HepG2 (cell line): ENCODE results near the gene SLX9. TPM values are rescaled to one million over a fixed set of nuclear protein-coding genes. Genes with fewer than 3 reads are reported as not detected.

Experiments
- ATF2 ChIP-seq: sonication (generic); formaldehyde crosslinking; IDR thresholded peaks from 2 replicates; pipeline ENCODE4 v1.4.0; 2020; ENCODE audit warnings: missing genetic modification reagents
- ATF7-NPFF ChIP-seq: sonication (generic); formaldehyde crosslinking; IDR thresholded peaks from 2 replicates; pipeline ENCODE4 v1.8.1; 2023; ENCODE audit warnings: mild to moderate bottlenecking, low read depth, missing genetic modification reagents, moderate library complexity
- BRD4 ChIP-seq: sonication (generic); formaldehyde crosslinking; IDR thresholded peaks from 2 replicates; pipeline ENCODE4 v1.4.0; 2020; ENCODE audit warnings: missing genetic modification reagents
- ESRRA ChIP-seq: sonication (generic); formaldehyde crosslinking; IDR thresholded peaks from 2 replicates; pipeline ENCODE4 v1.5.1; 2020; ENCODE audit warnings: mild to moderate bottlenecking, low read depth, missing genetic modification reagents
- ETV5 ChIP-seq: IDR thresholded peaks from 2 replicates; pipeline ENCODE4 v1.6.1; 2018; ENCODE audit warnings: missing biosample characterization, missing genetic modification reagents, inconsistent platforms, borderline replicate concordance
- GABPA ChIP-seq, 2 experiments: IDR thresholded peaks; 2 replicates each; pipeline ENCODE4 v1.6.1; 2011 to 2016; ENCODE audit warnings: low read depth in 2 of 2, low read length in 1 of 2, missing biosample characterization in 1 of 2, missing genetic modification characterization in 1 of 2
- GATAD1 ChIP-seq: IDR thresholded peaks from 2 replicates; pipeline ENCODE4 v1.6.1; 2016; ENCODE audit warnings: missing genetic modification reagents, missing compliant biosample characterization
- HOMEZ ChIP-seq: IDR thresholded peaks from 2 replicates; pipeline ENCODE4 v1.6.1; 2016; ENCODE audit warnings: low read depth
- NFYB ChIP-seq: sonication (generic); formaldehyde crosslinking; IDR thresholded peaks from 2 replicates; pipeline ENCODE4 v1.4.0; 2020; ENCODE audit warnings: missing genetic modification reagents
- NR2F2 ChIP-seq: IDR thresholded peaks from 2 replicates; pipeline ENCODE4 v1.6.1; 2012; ENCODE audit warnings: low read depth, inconsistent platforms, borderline replicate concordance
- POGZ ChIP-seq: sonication (generic); formaldehyde crosslinking; IDR thresholded peaks from 2 replicates; pipeline ENCODE4 v1.4.0; 2020; ENCODE audit warnings: mild to moderate bottlenecking, missing genetic modification reagents
- PRDM15 ChIP-seq: sonication (generic); formaldehyde crosslinking; IDR thresholded peaks from 2 replicates; pipeline ENCODE4 v1.4.0; 2020; ENCODE audit warnings: missing genetic modification reagents
- RXRB ChIP-seq: IDR thresholded peaks from 2 replicates; pipeline ENCODE4 v1.6.1; 2016; ENCODE audit warnings: borderline replicate concordance, missing genetic modification reagents, missing compliant biosample characterization
- TAF15 ChIP-seq: fragments of 200-400 bp; formaldehyde crosslinking; IDR thresholded peaks from one replicate; pipeline ENCODE4 v1.6.1; 2018; ENCODE audit warnings: mild to moderate bottlenecking, low read depth, low read length; ENCODE audit not compliant: poor library complexity, severe bottlenecking
- TGIF2 ChIP-seq: IDR thresholded peaks from 2 replicates; pipeline ENCODE4 v1.6.1; 2016; ENCODE audit warnings: control low read depth, missing compliant biosample characterization
- TP53 ChIP-seq: sonication (generic); formaldehyde crosslinking; conservative IDR thresholded peaks from 2 replicates; pipeline ENCODE4 v1.4.0; 2020; ENCODE audit warnings: missing genetic modification reagents
- ZNF207 ChIP-seq: fragments of 450-650 bp; IDR thresholded peaks from 2 replicates; pipeline ENCODE4 v1.6.1; 2016; ENCODE audit warnings: antibody characterized with exemption, borderline replicate concordance
- ZNF230 ChIP-seq: sonication (generic); formaldehyde crosslinking; IDR thresholded peaks from 2 replicates; pipeline ENCODE4 v1.4.0; 2020; ENCODE audit warnings: mild to moderate bottlenecking, missing genetic modification reagents
- ZNF234 ChIP-seq: sonication (generic); formaldehyde crosslinking; conservative IDR thresholded peaks from 2 replicates; pipeline ENCODE4 v1.5.1; 2020; ENCODE audit warnings: mild to moderate bottlenecking, missing genetic modification reagents
- ZNF367 ChIP-seq: sonication (generic); formaldehyde crosslinking; IDR thresholded peaks from 2 replicates; pipeline ENCODE4 v1.4.0; 2020; ENCODE audit warnings: missing genetic modification reagents, borderline replicate concordance
- ZNF570 ChIP-seq: sonication (generic); formaldehyde crosslinking; IDR thresholded peaks from 2 replicates; pipeline ENCODE4 v1.4.0; 2020; ENCODE audit warnings: mild to moderate bottlenecking, missing genetic modification reagents, borderline replicate concordance
- ZNF792 ChIP-seq: IDR thresholded peaks from 2 replicates; pipeline ENCODE4 v1.6.1; 2016
- polyA plus RNA-seq, 8 experiments: library from polyadenylated mRNA; depleted of rRNA in 3 of 8; stranded (reverse) in 7 of 8; unstranded in 1 of 8; fragments of >200 nt; fragmentation: Illumina TruSeq in 4 of 8; extraction: Trizol in 4 of 8; gene quantifications; 2 replicates each; pipeline versions ENCODE4 v1.2.1 to v1.2.3, GENCODE V29; 2011 to 2016; ENCODE audit warnings: low read depth in 4 of 8, missing spikeins in 1 of 8, mixed read lengths in 1 of 8; ENCODE audit not compliant: insufficient read depth in 1 of 8
- total RNA-seq, 5 experiments: library from RNA; depleted of rRNA; stranded (reverse); fragments of >200 nt; fragmentation: Illumina TruSeq; extraction: Trizol; gene quantifications; 2 replicates each; pipeline ENCODE4 v1.2.3, GENCODE V29; 2016; ENCODE audit warnings: low read depth in 1 of 5

The SLX9 gene
- total and polyA plus RNA-seq, 2 of the 13 experiments (the other 11 are each of a cell fraction or from before 2014, with no cell fraction given) = 21.0 to 47.1 TPM

GRCh38 chr21:44984792-44985440, 45.1 kb downstream of the SLX9 start (continued):
- TF ChIP-seq ZNF230 (CRISPR knock-in tag) (0 out of 2 replicates have a peak, but pooled peaks have one; percentile 52), ZNF207 (no peak), TAF15 (peak; percentile 22), NR2F2 (peak; percentile 31; the same call in 1 of the 2 replicates), RXRB (CRISPR knock-in tag) (no peak), ESRRA (CRISPR knock-in tag) (peak; percentile 96), ETV5 (CRISPR knock-in tag) (peak; percentile 81), POGZ (CRISPR knock-in tag) (peak; percentile 38; the same call in 1 of the 2 replicates), BRD4 (peak; percentile 23; the same call in 1 of the 2 replicates), TGIF2 (CRISPR knock-in tag) (0 out of 2 replicates have a peak, but pooled peaks have one; percentile 34), GABPA (IDR thresholded peaks at IDR 0.05; ENCODE audit: low read depth, low read length) (no peak), GABPA (CRISPR knock-in tag; IDR thresholded peaks at IDR 0.05; ENCODE audit: low read depth) (peak; percentile 72), ZNF367 (CRISPR knock-in tag) (peak; percentile 35; the same call in 1 of the 2 replicates), HOMEZ (CRISPR knock-in tag) (0 out of 2 replicates have a peak, but pooled peaks have one; percentile 26), ATF2 (CRISPR knock-in tag) (0 out of 2 replicates have a peak, but pooled peaks have one; percentile 11), TP53 (CRISPR knock-in tag) (0 out of 2 replicates have a peak, but pooled peaks have one; percentile 41), GATAD1 (CRISPR knock-in tag) (no peak), ZNF570 (CRISPR knock-in tag) (0 out of 2 replicates have a peak, but pooled peaks have one; percentile 9), NFYB (CRISPR knock-in tag) (peak; percentile 78), ZNF792 (CRISPR knock-in tag) (peak; percentile 30; the same call in 1 of the 2 replicates), ZNF234 (CRISPR knock-in tag) (0 out of 2 replicates have a peak, but pooled peaks have one; percentile 74), PRDM15 (CRISPR knock-in tag) (peak; percentile 65; the same call in 1 of the 2 replicates), ATF7-NPFF (peak; percentile 29; the same call in 1 of the 2 replicates)
